Measurements from ENCODE around the gene MOSMO.
A peak's percentile ranks its signal among the peaks of the same experiment; 100 is the strongest.
"Not testable (repeated sequence)": the region's sequence is repeated elsewhere in the genome, so short reads cannot be mapped to it uniquely, and the experiment has no call there.

Gene MOSMO

GRCh38 chr16:22003195-22003594, 4.7 kb upstream of the MOSMO start:
- no peak for DNase-seq

- no peak for DNase-seq
Measured at GRCh38 chr16:22004341-22004740, 3.6 kb upstream of the MOSMO start.

- no peak for DNase-seq
Measured at GRCh38 chr16:22005746-22006145, 2.2 kb upstream of the MOSMO start.

GRCh38 chr16:22006636-22007035, 1.3 kb upstream of the MOSMO start:
- no peak for DNase-seq

- DNase-seq = no peak
Measured at GRCh38 chr16:22007159-22007508, 777 bp upstream of the MOSMO start.

GRCh38 chr16:22008215-22009059, 526 bp downstream of the MOSMO start:
- peak; percentile 72 for DNase-seq

GRCh38 chr16:22010902-22011301, 3.0 kb downstream of the MOSMO start:
- no peak for DNase-seq

- no peak for DNase-seq
Measured at GRCh38 chr16:22012241-22012640, 4.3 kb downstream of the MOSMO start.

GRCh38 chr16:22013486-22013885, 5.6 kb downstream of the MOSMO start:
- no peak for DNase-seq

- no peak for DNase-seq
Measured at GRCh38 chr16:22014271-22014873, 6.5 kb downstream of the MOSMO start.

- DNase-seq = no peak
Measured at GRCh38 chr16:22016927-22017326, 9.0 kb downstream of the MOSMO start.

- DNase-seq = no peak
Measured at GRCh38 chr16:22018559-22018958, 10.6 kb downstream of the MOSMO start.

GRCh38 chr16:22022151-22022550, 14.2 kb downstream of the MOSMO start:
- DNase-seq = no peak

- DNase-seq = no peak
Measured at GRCh38 chr16:22023505-22023904, 15.6 kb downstream of the MOSMO start.

- not testable (repeated sequence) for DNase-seq
Measured at GRCh38 chr16:22024785-22025184, 16.9 kb downstream of the MOSMO start.

- DNase-seq = no peak
Measured at GRCh38 chr16:22027633-22028032, 19.7 kb downstream of the MOSMO start.

GRCh38 chr16:22029632-22030031, 21.7 kb downstream of the MOSMO start:
- no peak for DNase-seq

- DNase-seq = no peak
Measured at GRCh38 chr16:22030087-22030812, 22.3 kb downstream of the MOSMO start.

- DNase-seq = no peak
Measured at GRCh38 chr16:22031483-22032083, 23.7 kb downstream of the MOSMO start.

GRCh38 chr16:22034503-22034902, 26.6 kb downstream of the MOSMO start:
- DNase-seq = no peak

GRCh38 chr16:22035153-22035552, 27.2 kb downstream of the MOSMO start:
- DNase-seq = no peak

- not testable (repeated sequence) for DNase-seq
Measured at GRCh38 chr16:22043882-22044281, 36.0 kb downstream of the MOSMO start.

- not testable (repeated sequence) for DNase-seq
Measured at GRCh38 chr16:22045888-22046287, 38.0 kb downstream of the MOSMO start.

- DNase-seq = no peak
Measured at GRCh38 chr16:22050963-22051362, 43.1 kb downstream of the MOSMO start.
